ENCODE measurements around the gene GOLT1A. TPM values are rescaled to one million over a fixed set of nuclear protein-coding genes. Genes with fewer than 3 reads are reported as not detected.

Gene GOLT1A
- total RNA-seq, result not detected in 2 replicates

GRCh38 chr1:204213668-204214662 lies at the start of gene GOLT1A:
Gene GOLT1A, minus strand, starts transcription at chr1:204213988. Its CDS starts 82 bp downstream, at chr1:204213906.

GRCh38 chr1:204196068-204196795 lies 17.6 kb downstream of the GOLT1A start, which contains the start of gene KISS1:
Gene KISS1, minus strand, starts transcription at chr1:204196491. Its CDS starts 3,615 bp downstream, at chr1:204192876.

GRCh38 chr1:204166219-204166618 lies 47.6 kb downstream of the GOLT1A start, which contains the start of gene REN:
Gene REN, minus strand, starts transcription at chr1:204166337. Its CDS starts 44 bp downstream, at chr1:204166293.

GRCh38 chr1:204151552-204152309 lies 62.1 kb downstream of the GOLT1A start, which contains the start of gene ETNK2:
Gene ETNK2, minus strand, starts transcription at chr1:204152044. Its CDS starts 192 bp downstream, at chr1:204151852.

Other genes starting within 250 kb of the GOLT1A start
- gene SOX13, start 140.9 kb downstream of the GOLT1A start, total RNA-seq, result 20.9 and 24.4 TPM in 2 replicates
- 8.0 and 11.2 TPM in 2 replicates for gene ETNK2, start 61.9 kb downstream of the GOLT1A start, total RNA-seq
- 0.07 TPM in 1 of 2 replicates, not detected in the other for gene REN, start 47.7 kb downstream of the GOLT1A start, total RNA-seq
- gene KISS1, start 17.5 kb downstream of the GOLT1A start, total RNA-seq, result not detected in 2 replicates
- gene PLEKHA6, start 145.9 kb upstream of the GOLT1A start, total RNA-seq, result 9.3 and 21.9 TPM in 2 replicates
- gene PPP1R15B, start 197.8 kb upstream of the GOLT1A start, total RNA-seq, result 58.5 and 60.5 TPM in 2 replicates

All from thoracic aorta endothelial cell (primary cell).